ENCODE data around the gene ALKBH4.

- TF ChIP-seq CTCF (conservative IDR thresholded peaks at IDR 0.05) (no peak), ZFX (IDR thresholded peaks at IDR 0.05) (no peak)
Measured at GRCh38 chr7:102445674-102446071, 19.0 kb downstream of the ALKBH4 start.
